NCI-H460 (cell line): Measurements from ENCODE around the gene CFAP97. TPM values are rescaled to one million over a fixed set of nuclear protein-coding genes. Genes with fewer than 3 reads are reported as not detected.
A peak's percentile ranks its signal among the peaks of the same experiment; 100 is the strongest.
"Not testable (repeated sequence)": the region's sequence is repeated elsewhere in the genome, so short reads cannot be mapped to it uniquely, and the experiment has no call there.

Source experiments
- DNase-seq: peaks from one replicate; pipeline ENCODE4 v3.0.0-alpha.2; 2016; ENCODE audit warnings: low read depth; ENCODE audit errors: extremely low read depth
- total RNA-seq: library from RNA; depleted of rRNA; stranded (reverse); fragments of >200 nt; shearing (Covaris generic); gene quantifications from 2 replicates; pipeline ENCODE4 v1.2.3, GENCODE V29; 2014

Gene CFAP97
- total RNA-seq, 1 experiment from 2014 or later, result 44.1 TPM

DNA sequence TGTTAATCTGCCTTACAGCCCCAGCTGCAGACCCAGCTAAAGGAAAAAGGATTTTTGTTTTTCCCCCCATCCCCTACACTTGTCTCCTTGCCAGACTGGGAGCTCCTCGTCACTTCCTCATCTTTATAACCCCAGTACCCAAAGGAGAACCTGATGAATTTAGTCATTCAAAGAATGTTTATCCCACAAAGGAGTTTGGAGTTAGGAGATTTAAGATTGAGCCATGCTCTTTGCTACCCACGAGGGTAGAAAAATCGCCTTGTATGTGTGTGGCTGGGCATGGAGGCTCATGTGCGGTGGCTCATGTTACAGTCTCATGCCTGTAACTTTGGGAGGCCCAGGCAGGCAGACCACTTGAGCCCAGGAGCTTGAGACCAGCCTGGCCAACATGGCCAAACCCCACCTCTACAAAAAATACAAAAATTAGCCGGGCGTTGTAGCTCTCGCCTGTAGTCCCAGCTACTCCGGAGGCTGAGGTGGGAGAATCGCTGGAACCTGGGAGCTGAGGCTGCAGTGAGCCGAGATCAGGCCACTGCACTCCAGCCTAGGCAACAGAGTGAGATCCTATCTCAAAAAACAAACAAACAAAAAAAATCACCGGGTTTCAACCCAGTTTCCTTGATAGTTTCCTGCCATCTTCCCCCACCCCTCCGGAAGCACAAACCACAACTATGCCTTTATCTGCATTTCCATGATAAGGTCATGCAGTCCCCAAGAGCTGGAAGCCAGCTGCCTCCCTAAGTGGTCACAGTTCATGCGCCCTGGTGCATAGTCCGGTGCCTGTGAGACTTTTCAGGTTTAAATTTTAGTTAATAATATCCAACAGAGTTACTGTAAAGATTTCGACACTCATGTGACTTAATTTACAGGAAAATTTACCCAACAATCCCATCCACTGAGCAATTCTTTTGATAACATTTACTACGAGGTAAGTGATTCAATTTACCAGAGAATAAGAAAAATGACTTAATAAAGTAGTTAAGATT, 1.5 kb downstream of the CFAP97 start:
- DNase-seq, result no peak

DNA sequence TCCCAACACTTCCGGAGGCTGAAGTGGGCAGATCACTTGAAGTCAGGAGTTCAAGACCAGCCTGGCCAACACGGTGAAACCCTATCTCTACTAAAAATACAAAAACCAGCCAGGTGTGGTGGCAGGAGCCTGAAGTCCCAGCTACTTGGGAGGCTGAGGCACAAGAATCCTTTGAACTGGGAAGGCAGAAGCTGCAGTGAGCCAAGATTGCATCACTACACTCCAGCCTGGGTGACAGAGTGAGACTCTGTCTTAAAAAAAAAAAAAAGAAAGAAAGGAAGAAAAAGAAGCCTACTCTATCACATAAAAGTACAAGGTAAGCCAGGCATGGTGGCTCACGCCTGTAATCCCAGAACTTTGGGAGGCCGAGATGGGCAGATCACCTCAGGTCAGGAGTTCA, 5.6 kb downstream of the CFAP97 start:
- not testable (repeated sequence) for DNase-seq

DNA sequence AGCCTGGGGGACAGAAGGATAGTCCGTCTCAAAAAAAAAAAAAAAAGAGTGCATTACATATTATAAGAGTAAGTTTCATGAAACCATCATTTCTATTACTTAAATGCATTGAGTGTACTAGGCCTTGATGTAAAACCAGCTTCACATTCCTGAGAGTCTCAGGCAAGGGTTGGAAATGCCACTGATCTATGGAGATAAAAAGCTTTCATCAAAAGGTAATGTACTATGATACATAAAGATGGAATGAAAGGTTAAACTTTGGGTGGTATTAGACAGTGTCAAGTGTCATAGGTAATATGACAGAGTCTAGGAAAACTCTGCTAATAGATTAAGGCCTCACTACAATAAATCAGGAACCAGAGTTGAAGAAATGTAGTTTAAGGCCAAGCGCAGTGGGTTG, 7.4 kb downstream of the CFAP97 start:
- no peak for DNase-seq

DNA sequence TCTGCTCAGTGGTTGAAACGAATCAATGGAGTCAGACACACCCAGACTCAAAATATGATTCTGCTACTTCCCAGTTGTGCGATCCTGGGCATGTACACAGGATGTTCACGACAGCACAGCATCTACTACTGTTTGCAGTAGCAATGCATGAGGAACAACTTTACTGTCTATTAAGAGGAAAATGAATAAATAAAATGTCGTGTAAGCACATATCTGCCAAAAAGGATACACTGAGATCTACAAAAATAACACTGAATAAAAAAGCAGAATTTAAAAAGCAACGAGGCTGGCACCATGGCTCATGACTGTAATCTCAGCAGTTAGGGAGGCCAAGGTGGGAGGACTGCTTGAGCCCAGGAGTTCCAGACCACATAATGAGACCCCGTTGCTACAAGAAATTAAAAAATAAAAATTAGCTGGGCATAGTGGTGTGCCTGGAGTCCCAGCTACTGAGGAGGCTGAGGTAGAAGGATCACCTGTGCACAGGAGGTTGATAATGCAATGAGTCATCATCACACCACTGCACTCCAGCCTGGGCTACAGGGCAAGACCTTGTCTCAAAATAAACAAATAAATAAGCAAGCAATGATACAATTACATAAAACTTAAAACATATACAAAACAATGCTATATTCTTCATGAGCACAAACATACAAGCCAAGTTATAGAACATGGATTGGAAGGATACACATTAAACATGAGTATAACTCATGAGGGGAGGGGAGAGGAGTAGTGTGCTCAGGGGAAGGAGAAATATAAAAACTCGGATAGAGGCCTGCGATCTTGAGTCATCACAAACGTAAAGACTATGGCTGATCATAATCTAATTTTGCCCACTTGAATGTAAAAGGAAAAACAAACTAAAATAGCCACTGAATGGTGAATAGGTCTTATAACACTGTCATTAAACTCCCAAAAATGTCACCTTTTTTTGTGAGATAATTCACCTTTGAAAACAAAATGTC, 8.6 kb downstream of the CFAP97 start:
- DNase-seq, result no peak

DNA sequence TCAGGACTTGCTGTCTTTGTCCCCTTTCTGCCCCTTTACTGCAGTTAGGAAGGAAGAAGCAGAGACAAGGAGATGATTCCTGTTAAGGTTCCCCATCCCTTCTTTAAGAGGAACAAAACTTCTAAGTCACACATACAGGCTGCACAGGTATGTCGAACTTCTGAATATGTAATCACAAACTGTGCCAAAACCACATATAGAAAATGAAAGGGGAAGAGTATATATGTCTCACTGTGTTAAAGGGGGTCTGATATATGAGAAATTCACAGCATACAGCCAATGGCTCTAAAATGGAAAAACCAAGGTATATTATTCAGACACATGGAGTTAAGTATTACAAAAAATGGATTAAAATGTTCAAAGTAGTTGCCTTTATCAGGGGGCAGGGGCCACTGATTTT, 11.7 kb downstream of the CFAP97 start:
- no peak for DNase-seq

DNA sequence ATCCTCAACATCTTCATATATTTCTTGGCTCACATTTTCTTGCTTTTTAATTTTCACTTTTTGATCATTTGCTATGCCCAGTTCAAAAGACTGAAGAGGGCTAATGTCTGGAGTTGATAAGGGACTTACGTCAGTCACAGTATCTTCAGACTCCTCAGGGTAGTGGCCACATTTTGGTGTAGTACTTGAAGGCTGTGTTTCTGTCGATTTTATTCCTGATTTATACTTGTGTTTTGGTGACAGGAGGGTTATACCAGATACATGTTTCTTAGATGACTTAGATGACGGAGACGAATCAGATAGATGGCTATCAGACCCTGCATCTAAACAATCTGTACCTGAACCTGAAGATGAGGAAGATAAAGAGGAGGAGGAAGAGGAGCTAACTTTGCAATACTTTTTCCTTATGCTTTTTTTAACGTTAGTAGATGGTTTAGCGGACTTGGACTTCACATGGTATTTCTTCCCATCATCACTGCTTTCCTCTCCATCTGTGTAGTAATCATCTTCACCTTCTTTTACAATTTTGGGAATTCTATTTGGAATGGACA, 13.4 kb downstream of the CFAP97 start:
- DNase-seq, result no peak

DNA sequence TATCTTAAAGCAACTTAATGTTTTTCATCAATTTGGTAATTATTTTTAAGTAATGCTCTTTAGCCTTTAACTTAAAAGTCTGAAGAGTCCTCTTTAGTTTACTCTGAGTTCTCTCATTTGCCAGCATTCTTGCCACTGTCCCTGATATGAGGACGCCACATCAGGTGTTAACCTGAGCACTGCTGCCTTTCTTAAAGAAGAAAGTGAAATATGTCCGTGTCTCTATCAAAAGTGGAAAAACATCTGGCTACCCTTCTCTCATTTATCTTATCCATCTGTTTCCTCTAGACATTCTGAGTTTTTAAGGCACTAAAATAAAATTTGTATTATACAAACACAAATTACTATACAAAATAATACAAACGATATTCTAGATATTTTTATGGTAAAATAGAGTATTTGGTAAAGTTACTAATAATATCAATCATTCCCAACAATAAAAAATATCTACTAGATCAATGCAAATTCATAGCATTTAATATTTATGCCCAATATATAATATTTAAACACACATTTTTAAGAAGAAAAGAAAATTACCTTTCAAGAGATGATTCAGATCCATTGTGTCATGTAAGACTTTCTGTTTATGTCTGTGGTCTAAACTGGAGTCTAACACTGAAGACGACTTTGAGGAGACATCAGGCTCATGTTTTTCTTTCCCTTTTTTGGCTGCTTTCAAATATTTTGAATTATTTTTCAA, 14.0 kb downstream of the CFAP97 start:
- no peak for DNase-seq

DNA sequence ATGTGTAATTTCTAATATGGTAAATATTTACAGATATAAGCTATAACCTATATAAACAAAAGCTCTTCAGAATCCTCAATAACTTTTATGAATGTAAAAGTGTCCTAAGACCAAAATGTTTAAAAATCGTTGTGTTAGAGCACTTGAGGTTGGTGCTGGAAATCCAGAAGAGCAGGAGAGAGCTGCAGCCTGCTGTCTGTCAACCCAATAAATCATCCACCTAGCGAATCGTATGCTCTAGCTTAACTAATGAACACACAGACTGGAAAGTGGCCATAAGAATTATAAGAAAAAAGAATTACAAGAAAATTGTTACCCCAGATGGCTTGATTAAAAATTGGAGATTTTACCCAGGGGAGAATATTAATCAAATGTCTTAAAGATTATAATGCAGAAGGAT, 17.0 kb downstream of the CFAP97 start:
- DNase-seq, result no peak

DNA sequence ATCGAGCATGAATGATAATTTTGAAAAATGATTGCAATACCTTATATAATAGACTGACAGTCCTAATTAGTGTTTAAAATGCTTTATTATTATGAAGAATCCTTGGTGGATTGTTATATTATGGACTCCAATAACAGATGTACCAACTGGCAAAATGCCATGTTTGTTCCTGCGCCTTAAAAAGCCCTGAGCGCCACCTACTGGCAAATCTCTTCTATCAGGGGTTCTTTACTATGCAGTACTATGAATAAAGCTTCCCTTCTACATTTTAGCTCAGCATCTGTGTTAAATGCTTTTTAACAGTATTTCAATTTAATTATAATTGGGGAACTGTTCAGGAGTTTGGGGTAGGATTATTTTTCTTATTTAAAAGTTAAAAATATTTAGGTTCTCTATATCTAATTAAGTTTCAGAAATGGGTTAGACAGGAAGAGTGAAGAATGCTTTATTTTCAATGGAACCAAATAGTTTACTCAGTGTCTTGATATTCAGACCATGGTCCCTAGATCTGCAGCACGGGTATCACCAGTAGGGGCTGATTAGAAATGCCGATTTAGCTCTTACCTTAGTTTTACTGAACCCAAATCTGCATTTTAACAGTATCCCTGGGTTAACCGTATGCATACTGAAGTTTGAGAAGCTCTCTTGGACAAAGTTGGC, 20.0 kb downstream of the CFAP97 start:
- peak; percentile 79 for DNase-seq

DNA sequence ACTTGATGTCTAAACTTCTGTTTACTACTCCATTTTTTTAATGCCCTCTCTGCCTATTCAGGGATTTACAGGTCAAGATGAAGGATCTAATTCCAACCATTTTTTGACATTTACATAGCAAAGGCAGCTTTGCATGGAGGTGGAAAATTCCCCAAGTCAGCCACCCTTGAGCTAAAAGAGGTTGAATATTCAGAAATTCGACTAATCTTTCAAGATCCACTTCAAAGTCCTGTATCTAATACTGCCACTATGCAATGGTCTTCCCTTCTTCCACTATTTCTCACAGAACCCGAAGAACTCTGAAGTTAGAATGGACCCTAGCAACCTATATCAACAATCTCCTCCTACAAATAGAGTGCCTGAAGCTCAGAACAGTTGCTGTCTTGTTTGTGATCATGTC, 21.6 kb downstream of the CFAP97 start:
- DNase-seq, result no peak

DNA sequence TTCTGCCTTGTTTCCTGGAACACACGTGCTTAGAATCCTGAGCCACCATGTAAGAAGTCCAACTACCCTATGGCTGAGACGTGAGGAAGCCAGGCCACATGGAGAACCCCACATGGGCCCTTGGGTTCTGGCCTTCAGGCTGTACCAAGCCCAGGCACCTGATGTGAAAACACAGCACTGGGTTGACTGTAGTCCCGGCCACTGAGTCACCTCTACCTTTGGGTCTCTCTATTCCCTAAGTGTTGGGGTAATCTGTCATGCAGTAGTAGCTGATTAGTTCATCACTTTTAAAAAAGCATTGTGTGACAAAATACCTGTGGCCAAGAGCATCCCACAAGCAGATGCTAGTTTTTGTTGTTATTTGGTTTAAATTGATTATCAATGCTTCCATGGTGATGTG, 24.3 kb downstream of the CFAP97 start:
- no peak for DNase-seq

DNA sequence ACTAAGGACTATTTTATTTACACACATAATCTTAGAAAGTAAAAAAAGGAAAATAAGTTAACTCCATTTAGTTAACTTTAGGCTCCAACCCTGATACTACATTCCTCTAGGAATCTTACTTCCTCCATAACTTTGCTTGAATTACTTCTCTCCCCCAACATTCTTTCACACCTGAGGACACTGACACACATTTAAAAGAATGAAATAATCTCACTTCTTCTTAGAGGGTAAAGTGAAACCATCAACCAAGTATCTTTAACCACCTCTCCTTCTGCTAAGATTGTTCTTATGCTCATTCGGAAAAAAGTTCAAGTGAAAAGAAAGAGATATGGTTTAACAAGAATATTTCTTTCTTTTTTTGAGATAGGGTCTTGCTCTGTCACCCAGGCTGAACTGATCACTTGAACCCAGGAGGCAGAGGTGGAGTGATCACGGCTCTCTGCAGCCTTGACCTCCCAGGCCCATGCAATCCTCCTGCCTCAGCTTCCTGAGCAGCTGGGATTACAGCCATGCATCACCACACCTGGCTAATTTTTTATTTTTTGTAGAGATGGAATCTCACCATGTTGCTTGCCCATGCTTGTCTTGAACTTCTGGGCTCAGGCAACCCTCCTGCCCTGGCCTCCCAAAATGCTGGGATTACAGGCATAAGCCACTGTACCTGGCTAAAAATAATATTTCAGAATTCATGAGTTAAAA, 32.3 kb downstream of the CFAP97 start:
- DNase-seq, result no peak

DNA sequence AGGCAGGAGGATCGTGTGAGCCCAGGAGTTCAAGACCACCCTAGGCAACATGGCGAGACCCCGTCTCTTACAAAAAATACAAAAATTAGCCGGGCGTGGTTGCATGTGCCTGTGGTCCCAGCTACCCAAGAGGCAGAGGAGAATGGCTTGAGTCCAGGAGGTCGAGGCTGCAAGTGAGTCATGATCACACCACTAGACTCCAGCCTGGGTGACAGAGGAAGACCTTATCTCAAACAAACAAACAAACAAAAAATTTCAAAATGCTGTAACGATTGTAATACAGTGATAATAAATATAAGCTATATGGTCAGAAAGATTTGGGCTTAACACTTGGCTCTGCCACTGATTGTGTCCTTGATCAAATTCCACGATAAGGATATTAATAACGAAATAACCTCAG, 36.6 kb downstream of the CFAP97 start:
- DNase-seq, result no peak

DNA sequence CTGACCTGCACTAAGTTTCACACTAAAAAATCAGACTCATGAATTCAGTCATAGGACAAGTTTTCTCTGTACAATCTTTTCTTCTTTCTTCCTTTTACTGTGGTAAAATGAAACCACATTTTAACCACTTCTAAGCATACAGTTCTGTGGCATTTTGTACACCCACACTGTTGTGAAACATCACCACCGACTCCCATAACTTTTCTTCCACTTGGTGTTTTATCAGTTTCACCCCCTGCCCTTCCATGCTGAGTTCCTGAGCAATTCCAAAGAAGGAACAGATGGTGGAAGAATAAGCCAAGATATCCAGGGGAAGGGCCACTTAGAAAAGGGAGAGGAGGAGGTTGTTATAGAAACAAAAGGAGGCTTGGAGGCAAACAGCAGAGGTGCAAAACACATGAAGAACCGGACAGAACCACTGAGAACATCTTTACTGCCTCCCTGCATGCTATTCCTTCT, 38.2 kb downstream of the CFAP97 start:
- no peak for DNase-seq

DNA sequence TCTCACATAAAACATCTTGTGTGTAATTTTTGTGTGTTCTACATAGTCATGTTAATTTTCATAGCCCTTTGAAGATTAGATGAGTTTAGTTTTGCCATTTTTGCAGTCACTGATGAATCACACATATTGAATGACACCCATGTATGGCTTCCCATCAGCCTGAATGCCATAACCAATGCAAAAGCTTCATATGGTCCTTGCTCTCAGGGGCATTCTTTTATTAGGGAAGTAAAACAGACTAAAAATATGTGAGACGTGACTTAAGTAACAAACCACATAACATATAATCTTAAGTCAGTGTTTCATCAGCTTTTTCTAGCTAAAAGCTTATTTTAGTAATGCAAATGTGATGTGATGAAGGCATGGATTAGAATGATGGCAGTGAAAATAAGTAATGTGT, 52.5 kb downstream of the CFAP97 start:
- DNase-seq, result no peak

DNA sequence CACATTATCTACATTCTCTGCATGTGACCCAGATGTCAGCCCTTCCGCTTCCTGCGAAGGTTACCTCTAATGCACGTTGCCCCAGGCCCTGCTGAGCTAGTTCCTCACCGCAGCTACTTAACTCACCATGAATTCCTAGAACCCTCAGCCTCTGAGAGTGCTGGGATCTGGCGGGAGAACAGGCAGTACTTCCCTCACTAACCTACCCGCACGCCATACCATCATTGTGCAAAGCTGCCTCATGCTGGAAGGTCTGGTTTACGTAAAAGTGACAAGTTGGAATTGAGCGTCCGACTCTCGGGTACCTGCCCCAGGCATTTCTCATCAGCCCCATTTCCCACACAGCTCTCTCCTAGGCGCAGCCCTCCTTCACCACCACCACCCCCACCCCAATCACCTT, 54.4 kb downstream of the CFAP97 start:
- DNase-seq, result no peak

DNA sequence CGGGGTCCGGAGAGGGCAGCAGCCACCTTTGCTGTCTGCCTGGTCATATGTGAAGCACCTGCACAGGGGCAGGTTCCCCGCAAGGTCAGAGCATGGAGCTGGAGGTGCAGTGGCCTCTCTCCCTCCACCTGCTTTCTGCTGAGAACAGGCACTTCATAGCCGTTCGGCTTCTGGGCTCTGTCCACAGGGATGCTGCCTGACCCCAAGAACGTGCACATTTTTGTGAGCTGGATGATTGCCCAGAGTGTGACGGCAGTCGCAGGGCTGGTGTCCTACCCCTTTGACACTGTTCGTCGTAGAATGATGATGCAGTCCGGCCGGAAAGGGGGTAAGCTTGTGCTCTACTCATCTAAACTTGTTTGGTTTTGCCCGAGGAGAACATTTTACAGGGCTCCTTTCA, 58.2 kb downstream of the CFAP97 start:
- DNase-seq, result no peak

DNA sequence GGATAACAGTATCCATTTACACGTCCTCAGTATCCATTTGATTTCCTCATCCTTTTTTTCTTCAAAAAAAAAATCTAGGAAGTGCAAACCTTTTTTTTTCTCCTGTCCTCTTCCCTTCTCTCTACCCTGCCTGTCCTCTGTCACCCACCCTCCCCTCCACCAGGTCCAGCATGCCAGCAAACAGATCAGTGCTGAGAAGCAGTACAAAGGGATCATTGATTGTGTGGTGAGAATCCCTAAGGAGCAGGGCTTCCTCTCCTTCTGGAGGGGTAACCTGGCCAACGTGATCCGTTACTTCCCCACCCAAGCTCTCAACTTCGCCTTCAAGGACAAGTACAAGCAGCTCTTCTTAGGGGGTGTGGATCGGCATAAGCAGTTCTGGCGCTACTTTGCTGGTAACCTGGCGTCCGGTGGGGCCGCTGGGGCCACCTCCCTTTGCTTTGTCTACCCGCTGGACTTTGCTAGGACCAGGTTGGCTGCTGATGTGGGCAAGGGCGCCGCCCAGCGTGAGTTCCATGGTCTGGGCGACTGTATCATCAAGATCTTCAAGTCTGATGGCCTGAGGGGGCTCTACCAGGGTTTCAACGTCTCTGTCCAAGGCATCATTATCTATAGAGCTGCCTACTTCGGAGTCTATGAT, 59.1 kb downstream of the CFAP97 start:
- no peak for DNase-seq

DNA sequence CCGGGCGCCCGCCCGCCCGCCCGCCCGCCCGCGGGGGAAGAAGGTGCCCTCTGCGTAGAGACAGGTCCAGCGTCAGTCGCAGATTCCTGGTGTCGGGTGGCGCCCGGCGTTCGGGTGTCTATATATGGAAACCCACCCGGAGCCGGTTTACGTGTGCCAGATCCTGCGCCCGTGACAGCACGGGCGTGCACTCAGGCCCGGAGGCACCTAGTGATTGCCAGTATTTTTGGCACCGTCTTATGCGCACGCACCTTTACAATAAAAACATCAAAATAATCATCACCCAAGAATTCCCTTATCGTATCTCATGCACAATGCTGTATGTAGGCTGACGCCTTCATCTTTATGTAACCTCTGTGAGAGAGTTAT, 60.2 kb downstream of the CFAP97 start:
- no peak for DNase-seq
